SK-N-SH treated with all-trans-retinoic acid at 6 μM for 48 hours (cell line): Measurements from ENCODE around the gene OR1K1.

ENCODE experiments used
- ARNTL ChIP-seq: fragments of 450-650 bp; formaldehyde crosslinking; IDR thresholded peaks from 2 replicates; pipeline ENCODE4 v1.5.0; 2020; ENCODE audit warnings: low read depth, mild to moderate bottlenecking, moderate library complexity, borderline replicate concordance
- BACH2 ChIP-seq: fragments of 250-450 bp; sonication (Bioruptor Pico); IDR thresholded peaks from 2 replicates; pipeline ENCODE4 v1.9.0; 2021; ENCODE audit warnings: mild to moderate bottlenecking, borderline replicate concordance
- CSDC2 ChIP-seq: fragments of 250-450 bp; sonication (Bioruptor Pico); IDR thresholded peaks from 2 replicates; pipeline ENCODE4 v1.5.0; 2020; ENCODE audit warnings: mild to moderate bottlenecking, moderate library complexity
- ESRRG ChIP-seq: fragments of 250-450 bp; sonication (Bioruptor Pico); IDR thresholded peaks from 2 replicates; pipeline ENCODE4 v1.6.1; 2021; ENCODE audit warnings: mild to moderate bottlenecking
- GLIS3 ChIP-seq: fragments of 250-450 bp; sonication (Bioruptor Pico); IDR thresholded peaks from 2 replicates; pipeline ENCODE4 v1.5.0; 2020; ENCODE audit warnings: mild to moderate bottlenecking, moderate library complexity
- TOX ChIP-seq: fragments of 250-450 bp; sonication (Bioruptor Pico); IDR thresholded peaks from 2 replicates; pipeline ENCODE4 v1.8.0; 2021; ENCODE audit warnings: mild to moderate bottlenecking, moderate library complexity, borderline replicate concordance
- ZC3H10 ChIP-seq: fragments of 250-450 bp; sonication (Bioruptor Pico); IDR thresholded peaks from 2 replicates; pipeline ENCODE4 v1.5.1; 2021; ENCODE audit warnings: mild to moderate bottlenecking, moderate library complexity
- ZFP30 ChIP-seq: fragments of 450-650 bp; formaldehyde crosslinking; IDR thresholded peaks from 2 replicates; pipeline ENCODE4 v1.5.0; 2022; ENCODE audit warnings: mild to moderate bottlenecking, moderate library complexity
- ZNF565 ChIP-seq: fragments of 450-650 bp; formaldehyde crosslinking; conservative IDR thresholded peaks from 2 replicates; pipeline ENCODE4 v1.5.0; 2020; ENCODE audit warnings: low read depth, mild to moderate bottlenecking, moderate library complexity
- ZNF70 ChIP-seq: fragments of 450-650 bp; formaldehyde crosslinking; IDR thresholded peaks from 2 replicates; pipeline ENCODE4 v1.5.0; 2020; ENCODE audit warnings: mild to moderate bottlenecking, moderate library complexity
- TF ChIP-seq, protein P1 (sequence below): fragments of 250-450 bp; sonication (Bioruptor Pico); IDR thresholded peaks from 2 replicates; pipeline ENCODE4 v1.8.0; 2020; ENCODE audit warnings: mild to moderate bottlenecking, moderate library complexity, borderline replicate concordance
- TF ChIP-seq, protein P2 (sequence below): fragments of 250-450 bp; sonication (Bioruptor Pico); IDR thresholded peaks from 2 replicates; pipeline ENCODE4 v1.5.1; 2021; ENCODE audit warnings: mild to moderate bottlenecking, moderate library complexity
- TF ChIP-seq, protein P3 (sequence below): fragments of 250-450 bp; sonication (Bioruptor Pico); IDR thresholded peaks from 2 replicates; pipeline ENCODE4 v1.5.1; 2020; ENCODE audit warnings: low read depth, mild to moderate bottlenecking, moderate library complexity
- TF ChIP-seq, protein P4 (sequence below): fragments of 250-450 bp; sonication (Bioruptor Pico); IDR thresholded peaks from 2 replicates; pipeline ENCODE4 v1.8.0; 2021; ENCODE audit warnings: low read depth, mild to moderate bottlenecking, moderate library complexity, borderline replicate concordance

DNA sequence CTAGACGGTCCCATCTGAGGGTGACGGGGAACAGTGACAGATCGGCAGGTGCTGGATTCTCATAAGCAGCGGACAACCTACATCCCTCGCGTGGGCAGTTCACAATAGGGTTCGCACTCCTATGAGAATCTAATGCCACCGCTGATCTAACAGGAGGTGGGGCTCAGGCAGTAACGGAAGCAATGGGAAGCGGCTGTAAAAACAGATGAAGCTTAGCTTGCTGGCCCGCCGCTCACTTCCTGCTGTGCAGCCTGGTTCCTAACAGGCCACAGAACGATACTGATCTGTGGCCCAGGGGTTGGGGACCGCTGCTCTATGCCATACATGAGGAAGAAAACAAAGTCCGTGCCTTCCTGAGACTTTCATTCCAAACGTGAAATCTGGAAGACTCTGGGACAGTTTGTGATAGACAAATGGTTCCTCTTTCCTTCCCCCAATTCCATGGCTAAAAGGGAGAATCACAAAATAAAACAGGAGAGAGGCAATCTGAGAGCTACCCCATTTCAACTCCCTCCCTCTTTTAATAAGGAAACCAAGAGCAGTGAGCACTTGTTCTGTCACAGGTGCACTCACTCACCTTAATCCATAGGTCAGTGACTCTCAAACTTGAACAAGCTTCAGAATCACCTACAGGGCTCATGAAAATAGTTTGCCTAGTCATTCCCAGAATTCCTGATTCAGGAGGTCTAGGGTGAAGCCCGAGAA lies 16.4 kb downstream of the OR1K1 start:
- TF ChIP-seq CSDC2 (CRISPR knock-in tag) (no peak), ESRRG (no peak), ZNF70 (CRISPR knock-in tag) (no peak), GLIS3 (no peak), TOX (no peak), ZC3H10 (CRISPR knock-in tag) (no peak), ARNTL (CRISPR knock-in tag) (no peak), BACH2 (CRISPR knock-in tag) (no peak), ZFP30 (CRISPR knock-in tag) (no peak), ZNF565 (CRISPR knock-in tag) (no peak)
- TF ChIP-seq, protein P1, sequence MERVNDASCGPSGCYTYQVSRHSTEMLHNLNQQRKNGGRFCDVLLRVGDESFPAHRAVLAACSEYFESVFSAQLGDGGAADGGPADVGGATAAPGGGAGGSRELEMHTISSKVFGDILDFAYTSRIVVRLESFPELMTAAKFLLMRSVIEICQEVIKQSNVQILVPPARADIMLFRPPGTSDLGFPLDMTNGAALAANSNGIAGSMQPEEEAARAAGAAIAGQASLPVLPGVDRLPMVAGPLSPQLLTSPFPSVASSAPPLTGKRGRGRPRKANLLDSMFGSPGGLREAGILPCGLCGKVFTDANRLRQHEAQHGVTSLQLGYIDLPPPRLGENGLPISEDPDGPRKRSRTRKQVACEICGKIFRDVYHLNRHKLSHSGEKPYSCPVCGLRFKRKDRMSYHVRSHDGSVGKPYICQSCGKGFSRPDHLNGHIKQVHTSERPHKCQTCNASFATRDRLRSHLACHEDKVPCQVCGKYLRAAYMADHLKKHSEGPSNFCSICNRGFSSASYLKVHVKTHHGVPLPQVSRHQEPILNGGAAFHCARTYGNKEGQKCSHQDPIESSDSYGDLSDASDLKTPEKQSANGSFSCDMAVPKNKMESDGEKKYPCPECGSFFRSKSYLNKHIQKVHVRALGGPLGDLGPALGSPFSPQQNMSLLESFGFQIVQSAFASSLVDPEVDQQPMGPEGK = no peak
- TF ChIP-seq, protein P2, sequence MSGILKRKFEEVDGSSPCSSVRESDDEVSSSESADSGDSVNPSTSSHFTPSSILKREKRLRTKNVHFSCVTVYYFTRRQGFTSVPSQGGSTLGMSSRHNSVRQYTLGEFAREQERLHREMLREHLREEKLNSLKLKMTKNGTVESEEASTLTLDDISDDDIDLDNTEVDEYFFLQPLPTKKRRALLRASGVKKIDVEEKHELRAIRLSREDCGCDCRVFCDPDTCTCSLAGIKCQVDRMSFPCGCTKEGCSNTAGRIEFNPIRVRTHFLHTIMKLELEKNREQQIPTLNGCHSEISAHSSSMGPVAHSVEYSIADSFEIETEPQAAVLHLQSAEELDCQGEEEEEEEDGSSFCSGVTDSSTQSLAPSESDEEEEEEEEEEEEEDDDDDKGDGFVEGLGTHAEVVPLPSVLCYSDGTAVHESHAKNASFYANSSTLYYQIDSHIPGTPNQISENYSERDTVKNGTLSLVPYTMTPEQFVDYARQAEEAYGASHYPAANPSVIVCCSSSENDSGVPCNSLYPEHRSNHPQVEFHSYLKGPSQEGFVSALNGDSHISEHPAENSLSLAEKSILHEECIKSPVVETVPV (CRISPR knock-in tag) = no peak
- TF ChIP-seq, protein P3, sequence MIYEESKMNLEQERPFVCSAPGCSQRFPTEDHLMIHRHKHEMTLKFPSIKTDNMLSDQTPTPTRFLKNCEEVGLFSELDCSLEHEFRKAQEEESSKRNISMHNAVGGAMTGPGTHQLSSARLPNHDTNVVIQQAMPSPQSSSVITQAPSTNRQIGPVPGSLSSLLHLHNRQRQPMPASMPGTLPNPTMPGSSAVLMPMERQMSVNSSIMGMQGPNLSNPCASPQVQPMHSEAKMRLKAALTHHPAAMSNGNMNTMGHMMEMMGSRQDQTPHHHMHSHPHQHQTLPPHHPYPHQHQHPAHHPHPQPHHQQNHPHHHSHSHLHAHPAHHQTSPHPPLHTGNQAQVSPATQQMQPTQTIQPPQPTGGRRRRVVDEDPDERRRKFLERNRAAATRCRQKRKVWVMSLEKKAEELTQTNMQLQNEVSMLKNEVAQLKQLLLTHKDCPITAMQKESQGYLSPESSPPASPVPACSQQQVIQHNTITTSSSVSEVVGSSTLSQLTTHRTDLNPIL = no peak
- TF ChIP-seq, protein P4, sequence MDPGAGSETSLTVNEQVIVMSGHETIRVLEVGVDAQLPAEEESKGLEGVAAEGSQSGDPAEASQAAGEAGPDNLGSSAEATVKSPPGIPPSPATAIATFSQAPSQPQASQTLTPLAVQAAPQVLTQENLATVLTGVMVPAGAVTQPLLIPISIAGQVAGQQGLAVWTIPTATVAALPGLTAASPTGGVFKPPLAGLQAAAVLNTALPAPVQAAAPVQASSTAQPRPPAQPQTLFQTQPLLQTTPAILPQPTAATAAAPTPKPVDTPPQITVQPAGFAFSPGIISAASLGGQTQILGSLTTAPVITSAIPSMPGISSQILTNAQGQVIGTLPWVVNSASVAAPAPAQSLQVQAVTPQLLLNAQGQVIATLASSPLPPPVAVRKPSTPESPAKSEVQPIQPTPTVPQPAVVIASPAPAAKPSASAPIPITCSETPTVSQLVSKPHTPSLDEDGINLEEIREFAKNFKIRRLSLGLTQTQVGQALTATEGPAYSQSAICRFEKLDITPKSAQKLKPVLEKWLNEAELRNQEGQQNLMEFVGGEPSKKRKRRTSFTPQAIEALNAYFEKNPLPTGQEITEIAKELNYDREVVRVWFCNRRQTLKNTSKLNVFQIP (CRISPR knock-in tag) = no peak
